T-helper 17 cell (primary cell): ENCODE data around the gene NBPF1. TPM values are rescaled to one million over a fixed set of nuclear protein-coding genes. Genes with fewer than 3 reads are reported as not detected.
"Not testable (repeated sequence)": the region's sequence is repeated elsewhere in the genome, so short reads cannot be mapped to it uniquely, and the experiment has no call there.

Source experiments
- ATAC-seq: fragments of 150-1000 bp; cut with Tn5 transposase; 2 replicates; pipeline ENCODE4 v1.10.0; 2021; ENCODE audit warnings: mild to moderate bottlenecking, moderate library complexity
- DNase-seq, 3 donors: peaks; one replicate each; pipeline versions ENCODE4 v3.0.0 to v3.0.0-alpha.2; 2020 to 2021
- H3K9me3 ChIP-seq: one replicate; pipeline ENCODE4 v1.7.0; 2013; ENCODE audit warnings: low read length, mild to moderate bottlenecking; ENCODE audit not compliant: control insufficient read depth, poor library complexity, severe bottlenecking
- H3K27ac Mint-ChIP-seq: one replicate; pipeline ENCODE4 v1.8.0; 2022; ENCODE audit warnings: mild to moderate bottlenecking, moderate library complexity, mixed read lengths
- H3K27me3 Mint-ChIP-seq: one replicate; pipeline ENCODE4 v1.8.0; 2022; ENCODE audit warnings: mixed read lengths
- H3K36me3 Mint-ChIP-seq: one replicate; pipeline ENCODE4 v1.8.0; 2022; ENCODE audit warnings: low read depth, mixed read lengths
- H3K4me1 Mint-ChIP-seq: one replicate; pipeline ENCODE4 v1.8.0; 2022; ENCODE audit warnings: mild to moderate bottlenecking, mixed read lengths
- H3K4me3 Mint-ChIP-seq: one replicate; pipeline ENCODE4 v1.8.0; 2022; ENCODE audit warnings: mild to moderate bottlenecking, moderate library complexity, mixed read lengths
- total RNA-seq, 4 donors: library from RNA in 2 of 4; stranded (reverse) in 2 of 4; gene quantifications; one replicate each; pipeline ENCODE4 v1.2.3 and lab custom pipeline; 2022 to 2026

Gene NBPF1
- total RNA-seq, 2 donors from 2014 or later, result 9.7 to 17.6 TPM

DNA sequence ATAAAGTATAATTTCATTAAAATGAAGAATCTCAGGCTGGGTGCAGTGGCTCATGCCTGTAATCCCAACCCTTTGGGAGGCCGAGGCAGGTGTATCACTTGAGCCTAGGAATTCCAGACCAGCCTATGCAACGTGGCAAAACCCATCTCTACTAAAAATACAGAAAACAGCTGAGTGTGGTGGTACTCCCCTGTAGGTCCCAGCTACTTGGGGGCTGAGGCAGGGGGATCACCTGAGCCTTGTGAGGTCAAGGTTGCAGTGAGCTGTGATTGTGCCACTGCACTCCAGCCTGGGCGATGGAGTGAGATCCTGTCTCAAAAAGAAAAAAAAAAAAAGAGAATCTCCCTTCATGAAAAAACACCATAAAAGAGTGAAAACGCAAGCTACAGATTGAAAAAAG lies 2.2 kb downstream of the NBPF1 start:
- ATAC-seq, H3K4me3 Mint-ChIP-seq, H3K9me3 ChIP-seq, H3K27ac Mint-ChIP-seq, H3K27me3 Mint-ChIP-seq, H3K4me1 Mint-ChIP-seq, H3K36me3 Mint-ChIP-seq, DNase-seq: not testable (repeated sequence)

GRCh38 chr1:16610553-16610952 lies 2.8 kb downstream of the NBPF1 start:
- not testable (repeated sequence) for H3K4me3 Mint-ChIP-seq, H3K4me1 Mint-ChIP-seq, ATAC-seq, H3K27ac Mint-ChIP-seq, H3K27me3 Mint-ChIP-seq, DNase-seq, H3K9me3 ChIP-seq, H3K36me3 Mint-ChIP-seq

DNA sequence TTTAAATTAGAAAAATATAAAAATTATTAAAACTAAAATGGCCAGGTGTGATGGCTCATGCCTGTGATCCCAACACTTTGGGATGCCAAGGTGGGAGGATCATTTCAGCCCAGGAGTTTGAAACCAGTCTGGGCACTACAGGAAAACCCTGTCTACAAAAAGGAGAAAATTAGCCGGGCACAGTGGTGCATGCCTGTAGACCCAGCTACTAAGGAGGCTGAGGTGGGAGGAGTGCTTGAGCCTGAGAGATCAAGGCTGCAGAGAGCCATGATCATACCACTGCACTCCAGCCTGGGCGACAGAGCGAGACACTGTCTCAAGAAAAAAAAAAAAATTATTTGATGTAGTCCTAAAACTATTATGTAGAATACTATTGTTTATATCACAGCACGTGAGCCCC lies 3.6 kb downstream of the NBPF1 start:
- not testable (repeated sequence) for H3K36me3 Mint-ChIP-seq, H3K4me1 Mint-ChIP-seq, H3K27me3 Mint-ChIP-seq, H3K27ac Mint-ChIP-seq, H3K4me3 Mint-ChIP-seq, DNase-seq, ATAC-seq, H3K9me3 ChIP-seq

- Mint-ChIP-seq H3K36me3 (no peaks in the 10 kb centered on the region), H3K27me3 (no peaks in the 10 kb centered on the region), H3K27ac (no peak overlapping the region), H3K4me3 (no peak overlapping the region), H3K4me1 (no peaks in the 10 kb centered on the region)
- no peak for DNase-seq
- ATAC-seq, result no peak
- H3K9me3 ChIP-seq, result no peaks in the 10 kb centered on the region
Measured at GRCh38 chr1:16608838-16609560, 4.4 kb downstream of the NBPF1 start.

DNA sequence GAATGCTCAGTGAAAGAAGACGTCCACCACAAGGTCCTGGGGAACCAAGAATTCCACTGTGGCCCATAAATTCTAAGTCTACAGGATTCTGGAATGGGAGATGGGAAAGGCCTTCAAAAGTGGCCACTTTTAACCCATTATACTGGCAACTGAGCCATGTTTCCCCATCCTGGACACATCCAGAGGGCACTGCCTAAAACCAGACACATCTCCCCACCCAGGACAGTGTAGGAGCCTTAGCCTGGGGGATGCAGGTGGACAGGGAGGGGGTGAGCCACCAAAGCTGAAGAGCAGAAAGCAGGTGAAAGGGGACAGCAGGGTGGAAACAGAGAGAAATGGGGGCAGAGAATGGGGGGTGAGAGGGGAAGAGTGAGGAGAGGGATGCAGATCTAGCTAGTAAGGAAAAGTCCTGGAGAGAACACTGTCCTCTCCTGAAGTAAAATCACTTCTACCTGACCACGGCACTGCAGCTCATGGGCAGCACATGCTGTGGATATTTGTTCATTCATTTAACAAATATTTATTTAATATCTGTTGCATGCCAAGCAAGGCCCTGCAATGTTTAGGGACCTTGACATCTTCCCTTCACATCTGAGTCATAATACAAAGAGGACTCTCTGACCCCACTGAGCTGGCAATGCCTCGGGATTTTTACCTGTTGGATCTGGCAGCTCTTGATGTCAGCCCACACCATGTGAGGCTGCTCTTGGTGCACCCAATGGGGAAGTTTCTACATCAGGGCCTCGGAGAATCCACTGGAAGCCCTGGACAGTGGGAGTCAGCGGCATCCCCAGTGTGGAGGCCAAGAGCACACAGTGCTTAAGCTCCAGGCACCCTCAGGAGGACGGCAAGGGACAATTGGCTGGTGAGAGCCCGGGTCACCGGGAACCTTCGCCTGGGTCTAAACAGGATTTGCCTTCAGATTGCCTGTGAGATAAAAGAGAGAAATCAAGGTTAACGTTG lies 5.2 kb downstream of the NBPF1 start:
- DNase-seq, H3K4me3 Mint-ChIP-seq, ATAC-seq, H3K27me3 Mint-ChIP-seq, H3K36me3 Mint-ChIP-seq, H3K27ac Mint-ChIP-seq, H3K4me1 Mint-ChIP-seq, H3K9me3 ChIP-seq: not testable (repeated sequence)

GRCh38 chr1:16607433-16607851 lies 5.9 kb downstream of the NBPF1 start:
- Mint-ChIP-seq H3K36me3 (no peaks in the 10 kb centered on the region), H3K4me1 (no peaks in the 10 kb centered on the region), H3K27me3 (no peaks in the 10 kb centered on the region), H3K4me3 (no peak overlapping the region), H3K27ac (no peak overlapping the region)
- ATAC-seq (no peak), DNase-seq (no peak)
- H3K9me3 ChIP-seq, result no peaks in the 10 kb centered on the region

GRCh38 chr1:16606666-16607432 lies 6.5 kb downstream of the NBPF1 start:
- H3K27me3 Mint-ChIP-seq, H3K4me1 Mint-ChIP-seq, DNase-seq, H3K4me3 Mint-ChIP-seq, H3K9me3 ChIP-seq, H3K36me3 Mint-ChIP-seq, H3K27ac Mint-ChIP-seq, ATAC-seq: not testable (repeated sequence)

DNA sequence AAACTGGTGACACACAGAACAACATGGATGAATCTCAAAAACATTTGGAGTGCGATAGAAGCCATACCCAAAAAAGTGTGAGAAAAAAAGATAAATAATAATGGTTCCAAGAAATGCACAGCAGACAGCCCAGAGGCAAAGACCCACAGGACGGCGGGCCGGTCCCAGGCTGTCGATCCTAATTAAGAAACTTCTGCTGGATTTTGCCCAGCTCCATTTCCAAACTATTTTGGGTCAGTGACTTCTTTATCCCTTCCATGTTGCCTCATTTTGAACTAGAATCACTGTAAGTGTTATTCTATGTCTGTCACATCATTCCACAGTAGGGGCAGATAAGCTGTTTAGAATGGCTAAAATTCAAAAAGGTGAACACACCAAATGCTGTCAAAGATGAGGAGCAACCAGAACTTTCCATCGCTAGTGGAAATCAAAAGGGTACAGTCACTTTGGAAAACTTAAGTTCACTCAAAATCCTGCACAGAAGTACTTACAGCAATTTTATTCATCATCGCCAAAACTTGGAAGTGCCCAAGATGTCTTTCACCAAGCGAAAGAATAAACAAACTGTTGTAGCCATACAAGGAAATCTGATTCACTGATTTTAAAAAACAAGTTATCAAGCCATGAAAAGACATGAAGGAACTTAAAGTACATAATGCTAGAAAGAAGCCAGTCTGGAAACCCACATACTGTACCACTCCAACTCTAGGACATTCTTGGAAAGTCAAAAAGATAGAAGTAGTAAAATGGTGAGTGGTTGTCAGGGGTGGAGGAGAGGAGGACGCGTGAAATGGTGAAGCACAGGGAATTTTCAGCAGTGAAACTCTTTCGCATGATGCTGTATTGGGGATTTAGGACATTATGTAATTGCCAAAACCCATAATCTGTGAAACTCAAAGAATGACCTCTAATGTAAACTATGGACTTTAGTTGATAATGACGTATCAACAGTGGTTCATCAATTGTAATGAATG lies 7.5 kb downstream of the NBPF1 start:
- no peak for ATAC-seq
- no peak overlapping the region for H3K27ac Mint-ChIP-seq

GRCh38 chr1:16605213-16605525 lies 8.2 kb downstream of the NBPF1 start:
- no peaks in the 10 kb centered on the region for H3K9me3 ChIP-seq
- DNase-seq, result no peak
- no peaks in the 10 kb centered on the region for H3K27me3 Mint-ChIP-seq
- no peak overlapping the region for H3K4me3 Mint-ChIP-seq
- no peaks in the 10 kb centered on the region for H3K36me3 Mint-ChIP-seq
- H3K27ac Mint-ChIP-seq, result no peak overlapping the region
- no peak for ATAC-seq
- H3K4me1 Mint-ChIP-seq, result no peaks in the 10 kb centered on the region

More for the DNA sequence above, 7.5 kb downstream of the NBPF1 start:
- DNase-seq, result no peak
- H3K36me3 Mint-ChIP-seq, result no peaks in the 10 kb centered on the region
- no peaks in the 10 kb centered on the region for H3K4me1 Mint-ChIP-seq
- no peak overlapping the region for H3K4me3 Mint-ChIP-seq
- H3K27me3 Mint-ChIP-seq, result no peaks in the 10 kb centered on the region
- no peaks in the 10 kb centered on the region for H3K9me3 ChIP-seq

GRCh38 chr1:16604514-16605212 lies 8.7 kb downstream of the NBPF1 start:
- ATAC-seq, H3K4me1 Mint-ChIP-seq, H3K36me3 Mint-ChIP-seq, H3K9me3 ChIP-seq, DNase-seq, H3K27me3 Mint-ChIP-seq, H3K27ac Mint-ChIP-seq, H3K4me3 Mint-ChIP-seq: not testable (repeated sequence)

DNA sequence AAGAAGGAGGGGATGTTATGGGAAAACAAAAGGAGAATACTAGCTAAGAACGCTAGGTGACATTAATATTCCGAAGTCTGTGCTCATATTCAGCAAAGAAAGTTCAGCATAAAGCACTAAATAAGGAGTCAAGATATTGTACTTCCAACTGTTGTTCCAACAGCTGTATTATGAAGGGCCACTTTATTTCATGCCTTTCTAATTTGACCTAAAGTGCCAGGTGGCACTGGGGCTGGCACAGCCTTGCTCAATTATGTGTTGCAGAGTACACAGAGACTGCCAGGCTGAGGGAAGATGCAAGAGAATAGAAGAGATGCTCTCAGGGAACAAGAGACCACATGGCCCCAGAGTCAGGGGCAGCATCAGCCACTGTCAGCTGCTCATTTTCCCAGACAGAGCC lies 9.7 kb downstream of the NBPF1 start:
- H3K36me3 Mint-ChIP-seq, H3K4me1 Mint-ChIP-seq, H3K9me3 ChIP-seq, H3K27me3 Mint-ChIP-seq, DNase-seq, H3K27ac Mint-ChIP-seq, ATAC-seq, H3K4me3 Mint-ChIP-seq: not testable (repeated sequence)
